HG02840 (cell line): ENCODE measurements around the gene PPP1R3F.

Experiments
- ATAC-seq: cut with Tn5 transposase; IDR thresholded peaks from one replicate; pipeline ENCODE4 v1.9.1; 2021; ENCODE audit warnings: mild to moderate bottlenecking, moderate library complexity, moderate number of reproducible peaks; ENCODE audit not compliant: unreplicated experiment, low FRiP score

The PPP1R3F gene

DNA sequence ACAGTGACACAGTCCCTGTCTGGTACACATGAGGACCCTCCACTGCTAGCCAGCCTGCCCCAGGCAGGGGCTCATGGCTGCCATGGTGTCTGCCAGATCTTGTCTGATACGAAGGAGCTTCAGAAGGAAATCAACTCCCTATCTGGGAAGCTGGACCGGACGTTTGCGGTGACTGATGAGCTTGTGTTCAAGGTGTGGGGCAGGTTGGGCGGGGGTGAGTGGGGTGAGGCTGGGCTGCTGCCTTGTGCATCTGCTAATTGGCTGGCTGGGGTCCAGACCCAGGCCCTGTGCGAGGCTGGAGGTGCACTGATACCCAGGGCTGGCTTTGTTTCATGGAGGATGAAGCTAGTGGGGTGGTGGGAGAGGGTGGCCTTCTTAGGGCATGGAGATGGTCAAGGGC, 20.5 kb upstream of the PPP1R3F start:
- no peak for ATAC-seq

DNA sequence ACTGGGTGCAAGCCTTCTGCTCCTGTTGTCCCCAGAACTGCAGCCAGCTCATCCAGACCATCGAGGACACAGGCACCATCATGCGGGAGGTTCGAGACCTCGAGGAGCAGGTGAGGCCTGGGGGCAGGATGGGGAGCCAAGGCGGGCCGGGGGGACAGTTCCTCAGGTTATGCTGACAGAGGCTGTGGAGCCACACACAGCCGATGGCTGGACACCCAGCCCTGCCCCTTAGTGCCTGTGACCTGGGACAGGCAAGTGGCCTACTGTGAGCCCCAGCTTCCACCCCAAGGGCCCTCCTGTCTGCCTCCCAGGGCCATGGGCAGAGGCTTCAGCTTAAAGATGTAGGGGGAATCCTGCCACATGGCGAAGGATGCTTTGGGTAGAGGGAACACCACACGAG, 20.0 kb upstream of the PPP1R3F start:
- no peak for ATAC-seq

DNA sequence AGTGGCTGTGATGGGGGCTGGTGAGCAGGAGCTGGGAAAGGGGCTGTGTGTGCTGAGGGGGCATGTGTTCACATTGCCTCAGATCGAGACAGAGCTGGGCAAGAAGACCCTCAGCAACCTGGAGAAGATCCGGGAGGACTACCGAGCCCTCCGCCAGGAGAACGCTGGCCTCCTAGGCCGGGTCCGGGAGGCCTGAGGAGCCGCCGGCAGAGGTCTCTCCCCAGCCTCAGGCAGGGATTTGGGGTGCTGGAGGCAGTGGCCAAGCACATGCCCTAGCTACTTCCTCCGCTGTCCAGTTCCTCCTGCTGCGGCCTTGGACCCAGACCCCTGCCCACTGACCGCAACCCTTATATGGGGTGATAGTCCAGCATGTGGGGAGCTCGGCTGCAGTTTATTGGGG, 19.5 kb upstream of the PPP1R3F start:
- no peak for ATAC-seq

DNA sequence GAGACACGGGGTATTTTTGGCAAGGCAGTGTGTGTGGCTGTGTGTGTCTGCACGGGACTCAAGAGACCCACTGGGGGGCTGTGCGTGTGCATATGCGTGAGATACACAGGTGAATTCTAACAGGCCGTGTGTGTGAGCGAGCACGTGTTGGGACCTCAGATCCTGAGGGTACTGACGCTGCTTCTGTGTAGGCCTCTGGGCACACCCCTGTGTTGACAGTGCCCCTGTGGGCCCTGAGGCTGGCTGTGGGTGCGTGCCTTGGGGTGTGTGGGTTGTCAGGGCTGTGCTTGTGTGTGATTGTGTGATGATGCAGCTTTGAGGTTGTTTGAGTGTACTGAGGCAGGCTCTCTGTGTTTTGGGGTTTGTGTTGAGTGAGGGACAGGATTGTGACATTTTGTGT, 19.0 kb upstream of the PPP1R3F start:
- ATAC-seq = no peak

DNA sequence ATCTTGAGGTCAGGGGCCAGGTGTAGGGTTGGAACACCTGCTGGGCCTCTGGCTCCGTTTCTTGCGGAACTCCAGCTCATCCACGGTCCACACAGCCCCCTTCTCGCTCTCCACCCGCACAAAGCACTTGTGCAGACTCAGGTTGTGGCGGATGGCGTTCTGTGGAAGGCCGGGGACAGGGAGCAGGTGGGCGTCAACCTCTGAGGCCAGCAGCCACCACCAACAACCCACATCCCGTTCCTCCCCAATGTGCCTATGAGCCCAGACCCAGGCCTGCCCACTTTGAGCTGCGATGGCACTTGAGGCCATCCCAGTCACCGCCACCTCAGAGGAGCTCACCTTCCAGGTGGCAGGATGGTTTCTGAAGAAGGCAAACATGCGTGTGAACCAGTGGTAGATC, 18.3 kb upstream of the PPP1R3F start:
- ATAC-seq = no peak

DNA sequence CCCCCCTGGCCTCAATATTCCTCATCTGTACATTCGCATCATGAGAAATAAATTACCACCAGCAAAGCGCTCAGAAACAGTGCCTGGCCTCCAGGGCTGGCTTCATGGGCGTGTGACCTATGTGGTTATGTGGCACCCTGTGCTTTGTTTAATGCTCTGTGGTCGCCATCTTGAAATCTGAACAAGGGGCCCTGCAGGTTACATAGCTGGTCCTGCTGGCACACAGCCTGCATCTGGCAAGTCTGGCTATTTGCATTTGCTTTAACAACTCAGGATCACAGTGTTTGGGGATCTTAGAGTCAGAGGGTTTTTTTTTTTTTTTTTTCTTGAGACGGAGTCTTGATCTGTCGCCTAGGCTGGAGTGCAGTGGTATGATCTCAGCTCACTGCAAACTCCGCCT, 15.0 kb upstream of the PPP1R3F start:
- ATAC-seq = no peak

DNA sequence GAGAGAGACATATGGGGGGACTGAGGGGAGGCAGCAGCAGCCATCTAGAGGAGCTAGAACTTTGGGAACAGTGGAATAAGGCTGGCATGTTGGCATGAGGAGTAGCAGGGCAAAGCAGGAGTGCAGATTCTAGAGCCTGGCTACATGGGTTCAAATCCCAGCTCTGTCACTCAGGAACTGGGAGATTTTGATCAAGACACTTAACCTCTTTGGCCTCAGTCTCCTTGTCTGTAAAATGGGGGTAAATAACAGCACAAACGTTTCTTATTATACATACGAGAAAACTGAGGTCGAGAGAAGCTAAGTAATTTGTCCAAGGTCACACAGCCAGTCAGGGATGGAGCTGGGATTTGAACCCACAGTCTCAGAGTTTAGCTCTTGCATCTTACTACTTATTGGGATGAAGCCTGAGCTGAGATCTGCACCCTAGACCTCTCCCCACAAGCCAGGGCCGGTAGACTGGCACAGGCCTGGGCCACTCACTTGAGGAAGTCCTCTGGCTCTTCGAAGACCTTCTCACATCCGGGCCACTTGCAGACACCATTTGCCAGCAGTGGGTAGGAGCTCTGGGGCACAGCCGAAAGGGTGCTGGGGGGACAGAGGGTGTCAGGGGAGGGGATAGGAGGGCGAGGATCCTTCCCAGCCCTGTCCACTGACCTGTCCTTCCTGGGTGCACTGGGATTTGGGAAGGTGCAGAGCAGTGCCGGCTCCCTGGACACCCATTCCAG, 13.2 kb upstream of the PPP1R3F start:
- ATAC-seq = no peak

DNA sequence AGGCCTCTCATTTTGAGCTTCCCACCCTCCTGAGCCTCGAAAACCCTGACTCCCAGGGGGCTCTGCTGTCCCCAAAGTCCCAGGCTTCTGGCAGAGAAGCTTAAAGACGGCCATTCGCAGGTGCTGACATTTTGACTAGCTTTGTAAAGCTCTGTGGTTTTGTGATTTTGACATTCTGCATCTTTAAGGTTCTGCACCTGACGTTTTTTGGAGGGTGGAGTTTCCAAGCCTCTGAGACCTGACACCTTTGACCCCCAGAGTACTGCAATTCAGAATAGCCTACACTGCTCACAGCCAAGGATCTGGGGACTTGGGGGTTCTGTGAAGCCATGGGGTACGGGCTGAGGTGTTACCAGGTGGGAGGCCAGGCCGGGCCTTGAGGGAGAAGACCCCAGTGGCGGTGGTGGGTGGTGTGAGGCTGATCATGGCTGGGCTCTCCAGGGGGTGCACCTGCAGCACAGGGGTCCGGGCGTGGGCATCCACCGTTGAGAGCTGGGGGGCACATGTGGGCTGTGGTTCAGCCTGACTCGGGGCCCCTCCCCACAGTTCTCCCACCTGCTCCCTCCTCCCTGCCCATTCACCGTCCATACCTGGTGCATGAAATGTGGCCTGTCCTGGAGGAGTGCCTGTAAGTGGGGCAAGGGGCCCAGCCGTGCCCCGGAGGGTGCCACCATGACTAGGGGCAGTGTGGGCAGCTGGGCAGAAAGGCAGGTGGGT, 12.4 kb upstream of the PPP1R3F start:
- ATAC-seq = no peak

DNA sequence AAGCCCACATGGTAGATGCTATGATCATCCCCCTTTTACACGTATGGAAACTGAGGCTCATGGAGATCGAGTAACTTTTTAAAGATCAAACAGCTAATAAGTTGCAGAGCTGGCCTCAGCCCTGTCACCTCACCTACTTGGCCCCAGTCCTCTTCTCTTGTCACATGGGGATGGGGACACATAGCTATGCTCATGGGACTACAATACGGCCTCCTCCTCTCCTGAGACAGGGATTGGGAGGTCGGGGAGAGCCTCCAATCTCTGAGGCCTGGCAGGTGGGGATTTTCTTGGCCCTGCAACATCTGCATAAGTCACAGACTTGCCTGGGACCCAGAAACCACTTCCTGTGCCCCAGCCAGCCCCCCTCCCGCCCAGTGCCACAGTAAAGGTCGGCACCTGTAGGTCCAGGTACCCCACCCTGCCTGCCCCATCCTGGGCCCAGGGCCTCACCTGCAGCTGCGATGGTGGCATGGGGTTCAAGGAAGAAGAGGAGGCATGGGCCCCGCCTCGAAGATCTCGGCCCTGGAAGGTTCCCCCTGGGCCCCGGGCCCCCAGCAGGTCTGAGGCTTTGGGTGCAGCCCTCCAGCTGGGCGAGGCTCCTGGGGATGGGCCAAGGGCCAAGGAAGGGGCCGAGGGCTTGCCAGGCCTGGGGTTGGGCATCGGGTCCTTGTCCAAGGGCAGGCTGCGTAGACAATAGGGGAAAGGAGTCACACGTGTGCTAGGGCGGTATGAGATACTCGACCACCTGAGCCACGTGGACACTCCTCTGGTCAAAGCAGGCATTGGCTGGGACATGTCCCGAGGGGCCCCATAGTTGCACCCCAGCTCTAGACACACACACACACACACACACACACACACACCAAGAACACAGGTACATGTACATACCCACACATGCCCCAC, 11.5 kb upstream of the PPP1R3F start:
- ATAC-seq = no peak

DNA sequence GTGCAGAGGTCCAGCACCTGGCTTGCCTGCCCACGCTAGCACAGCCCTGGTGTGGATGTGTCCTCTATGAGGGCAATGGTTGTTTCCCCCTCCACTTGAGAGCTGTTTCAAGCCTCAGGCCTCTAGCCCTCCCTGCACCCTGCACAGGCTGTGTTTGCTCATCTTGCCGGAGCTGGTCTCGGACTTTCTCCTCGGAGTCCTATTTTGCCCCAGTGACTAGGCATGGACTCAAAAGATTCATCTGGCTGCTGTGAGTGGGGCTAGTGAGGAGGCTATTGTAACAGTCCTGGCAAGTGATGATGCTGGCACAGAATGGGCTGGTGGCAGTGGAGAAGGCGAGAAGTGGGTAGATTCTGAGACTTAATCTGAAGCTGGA, 10.9 kb upstream of the PPP1R3F start:
- no peak for ATAC-seq

DNA sequence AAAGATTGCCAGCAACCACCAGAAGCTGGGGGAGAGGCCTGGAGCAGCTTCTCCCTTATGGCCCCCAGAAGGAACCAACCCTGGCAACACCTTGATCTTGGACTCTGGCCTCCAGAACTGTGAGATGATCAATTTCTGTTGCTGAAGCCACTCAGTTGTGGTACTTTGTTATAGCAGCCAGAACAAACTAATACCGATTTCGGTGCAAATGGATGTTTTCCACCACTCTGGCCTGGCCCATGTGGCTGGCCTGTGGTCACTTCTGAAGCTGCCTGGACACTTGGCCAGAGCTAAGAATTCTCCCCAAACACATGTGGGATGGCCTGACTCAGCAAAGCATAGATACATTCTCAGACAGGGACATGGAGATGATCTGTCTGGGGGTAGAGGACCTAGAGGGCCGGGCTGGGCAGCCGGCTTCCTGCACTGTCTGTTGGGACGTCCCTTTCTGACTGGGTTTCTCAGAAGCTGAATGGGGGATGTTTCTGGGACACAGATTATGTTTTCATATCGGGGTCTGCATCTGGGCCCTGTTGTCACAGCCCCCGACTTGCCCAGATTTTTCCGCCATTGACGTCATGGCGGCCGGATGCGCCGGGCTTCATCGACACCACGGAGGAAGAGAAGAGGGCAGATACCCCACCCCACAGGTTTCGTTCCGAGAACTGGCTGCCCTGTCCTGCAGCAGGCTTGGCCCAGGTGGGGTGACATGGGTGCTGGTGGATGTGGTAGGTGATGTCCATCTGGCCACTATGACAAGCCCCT, 9.2 kb upstream of the PPP1R3F start:
- ATAC-seq = no peak

DNA sequence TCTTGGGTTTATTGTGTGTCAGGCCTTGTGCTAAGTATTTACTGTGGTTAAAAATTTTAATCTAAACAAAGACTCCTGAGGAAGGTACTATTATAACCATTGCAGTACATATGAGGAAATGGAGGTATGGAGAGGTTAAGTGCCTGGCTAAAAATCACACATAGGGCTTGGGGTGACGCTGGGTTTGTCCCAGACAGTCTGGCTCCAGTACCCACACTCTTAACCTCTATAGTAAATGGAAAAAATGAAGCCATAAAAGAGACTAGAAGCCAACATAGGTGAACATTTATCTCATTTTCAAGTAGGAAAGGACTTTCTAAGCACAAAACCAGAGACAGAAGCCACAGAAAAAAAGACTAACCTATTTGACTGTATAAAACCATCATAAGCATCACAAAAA, 7.0 kb upstream of the PPP1R3F start:
- ATAC-seq = no peak

DNA sequence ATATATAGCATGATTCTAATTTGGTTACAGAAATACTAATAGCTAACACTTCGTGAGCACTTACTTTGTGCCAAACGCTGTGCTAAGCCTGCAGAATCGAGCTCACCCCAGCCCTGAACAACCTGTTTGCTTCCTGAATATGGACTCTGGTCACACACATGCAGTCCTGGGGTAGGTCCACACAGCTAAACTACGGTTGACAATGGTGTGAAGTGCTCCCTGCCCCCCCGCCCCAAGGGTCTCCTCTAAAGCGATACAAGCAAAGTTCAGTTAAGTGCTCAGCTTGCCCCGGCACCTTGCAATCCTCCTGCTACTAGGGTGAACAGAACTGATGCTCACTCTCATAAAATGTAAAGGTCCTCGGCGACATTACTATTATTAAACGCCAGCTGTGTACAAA, 6.0 kb upstream of the PPP1R3F start:
- ATAC-seq = no peak

DNA sequence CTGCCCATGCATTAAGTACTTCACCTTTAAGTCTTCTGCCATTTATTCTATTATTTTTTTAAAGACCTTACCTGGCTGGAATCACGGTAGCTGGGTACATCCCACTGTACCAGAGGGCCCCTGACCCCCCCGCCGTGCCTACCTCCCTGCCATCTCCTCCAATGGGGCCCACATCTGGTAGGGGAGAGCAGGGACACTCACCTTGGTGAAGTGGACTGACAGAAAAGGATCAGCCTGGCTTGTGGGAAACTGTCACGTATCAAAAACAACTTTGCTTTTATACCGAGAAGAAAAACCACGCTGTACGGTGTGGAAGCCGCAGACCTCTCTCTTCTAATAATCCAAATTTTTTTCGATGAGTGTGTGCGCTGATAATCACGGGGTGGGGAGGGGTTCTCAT, 5.1 kb upstream of the PPP1R3F start, which contains the start of gene FOXP3:
FOXP3 (minus strand) TSS at position 251 of the 400 bp plus-strand sequence. CDS start 6,205 bp downstream, outside the sequence.
- ATAC-seq = no peak

DNA sequence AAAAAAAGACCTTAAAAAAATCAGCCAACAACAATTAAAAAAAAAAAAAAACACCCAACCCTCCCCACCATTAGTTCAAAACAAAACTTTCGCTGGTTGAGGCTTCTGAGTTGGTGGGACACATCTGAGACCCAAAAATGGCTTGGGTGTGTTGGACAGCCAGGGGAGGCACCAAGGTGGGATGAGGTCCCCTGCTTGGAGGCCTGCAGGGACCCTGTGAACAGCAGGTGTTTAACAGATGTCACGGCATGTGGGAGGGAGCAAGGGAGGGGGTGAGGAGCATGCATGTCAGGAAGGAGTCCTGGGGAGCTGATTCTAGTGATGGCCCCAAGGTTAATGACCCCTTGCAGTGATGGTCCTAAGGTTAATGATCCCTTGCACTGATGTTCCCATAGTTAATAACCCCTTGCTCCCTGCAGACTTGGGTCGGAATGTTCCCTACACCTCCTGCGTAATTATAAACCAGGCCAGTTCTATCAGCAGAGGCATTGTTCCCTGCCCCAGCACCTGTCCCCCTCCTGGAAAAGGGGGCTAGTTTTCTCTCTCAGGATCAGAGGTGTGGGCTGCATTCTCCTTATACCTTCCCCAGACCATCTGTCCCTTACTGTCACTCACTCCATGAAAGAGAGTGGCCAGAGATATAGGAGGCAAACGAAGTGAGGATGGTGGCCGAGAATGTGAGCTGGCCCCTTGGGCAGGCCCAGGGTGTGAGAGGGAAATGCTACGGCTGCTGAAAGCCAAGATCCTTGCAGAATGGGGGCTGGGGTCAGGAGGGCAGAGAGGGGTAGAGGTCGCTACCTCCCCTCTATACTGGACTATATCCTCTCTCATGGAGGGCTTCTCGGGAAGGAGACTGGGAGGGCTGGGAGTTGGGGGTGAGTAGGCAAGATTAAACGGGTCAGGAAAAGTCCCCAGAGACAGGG, 2.8 kb upstream of the PPP1R3F start:
- no peak for ATAC-seq

DNA sequence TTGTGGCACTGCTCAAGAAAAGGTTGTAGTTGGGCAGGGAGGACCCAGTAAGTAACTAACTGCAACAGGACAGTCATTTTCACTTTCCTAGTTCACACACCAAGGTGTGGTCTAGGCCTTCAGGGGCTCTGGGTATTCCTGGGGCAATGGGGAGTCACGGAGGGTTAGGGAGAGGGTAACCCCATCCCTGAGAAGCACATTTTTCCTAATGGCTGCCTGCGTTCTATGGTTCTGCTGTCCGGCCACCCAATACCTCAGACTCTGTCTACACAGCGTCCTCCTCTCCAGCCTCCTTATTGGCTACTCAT, 937 bp upstream of the PPP1R3F start:
- ATAC-seq = no peak

DNA sequence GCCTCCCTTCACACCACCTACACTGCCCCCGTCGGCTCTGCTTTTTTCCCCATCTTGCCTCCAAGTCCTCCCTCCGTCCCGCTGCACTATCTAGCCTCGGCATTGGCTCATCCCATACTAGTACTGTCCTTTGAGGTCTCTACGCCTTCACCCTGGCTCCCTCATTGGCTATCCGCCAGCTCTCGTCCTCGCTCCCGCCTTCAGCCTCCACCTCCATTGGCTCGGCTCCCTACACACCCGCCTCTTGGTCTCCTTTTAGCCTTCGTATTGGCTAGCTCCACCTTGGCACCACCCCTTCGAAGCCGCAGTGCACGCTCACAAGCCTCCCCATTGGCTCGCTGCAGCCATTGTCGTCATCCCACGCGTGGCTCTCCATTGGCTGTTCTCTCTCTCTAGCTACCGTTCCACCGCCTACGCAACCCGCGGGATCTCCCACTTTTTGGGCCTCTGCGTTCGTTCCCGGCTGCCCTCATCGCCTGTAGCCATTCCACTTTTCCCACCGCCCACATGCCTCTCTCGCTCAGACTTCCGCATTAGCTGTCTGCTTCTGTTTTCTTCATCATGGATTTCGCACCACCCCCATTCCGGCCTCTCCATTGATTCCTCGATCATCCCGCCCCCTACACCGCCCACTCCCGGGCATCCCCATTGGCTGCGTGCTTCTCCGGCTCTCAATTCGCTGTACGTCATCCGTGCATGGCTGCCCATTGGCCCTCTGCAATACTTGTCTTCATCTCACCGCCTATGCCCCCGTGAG, 405 bp upstream of the PPP1R3F start:
- peak; percentile 83 for ATAC-seq

DNA sequence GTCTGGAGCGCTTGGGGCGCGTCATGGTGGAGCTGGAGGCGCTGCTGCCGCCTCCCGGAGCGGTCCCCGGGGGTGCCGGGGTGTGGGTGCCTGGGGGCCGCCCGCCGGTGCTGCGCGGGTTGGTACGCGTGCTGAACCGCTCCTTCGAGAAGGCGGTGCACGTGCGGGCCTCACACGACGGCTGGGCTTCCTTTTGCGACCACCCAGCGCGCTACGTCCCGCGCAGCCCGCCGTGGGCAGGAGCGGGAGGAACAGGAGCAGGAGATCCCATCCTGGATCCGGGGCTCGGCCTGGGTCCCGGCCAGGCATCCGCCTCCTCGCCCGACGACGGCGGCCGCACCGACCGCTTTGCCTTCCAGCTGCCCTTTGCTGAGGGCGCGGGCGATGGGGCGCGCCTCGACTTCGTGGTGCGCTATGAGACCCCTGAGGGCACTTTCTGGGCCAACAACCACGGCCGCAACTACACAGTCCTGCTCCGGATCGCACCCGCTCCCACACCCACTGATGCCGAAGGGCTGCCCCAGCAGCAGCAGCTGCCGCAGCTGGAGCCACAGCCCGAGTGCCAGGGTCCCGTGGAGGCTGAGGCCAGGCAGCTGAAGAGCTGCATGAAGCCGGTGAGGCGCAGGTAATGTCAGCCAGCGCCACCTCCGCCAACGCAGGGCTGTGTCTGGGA, 792 bp downstream of the PPP1R3F start:
- no peak for ATAC-seq
